ENCODE results near the gene ERF.

The ERF gene

GRCh38 chr19:42208612-42209011 is 46.3 kb downstream of the ERF start:
- DNase-seq, result no peak

DNA sequence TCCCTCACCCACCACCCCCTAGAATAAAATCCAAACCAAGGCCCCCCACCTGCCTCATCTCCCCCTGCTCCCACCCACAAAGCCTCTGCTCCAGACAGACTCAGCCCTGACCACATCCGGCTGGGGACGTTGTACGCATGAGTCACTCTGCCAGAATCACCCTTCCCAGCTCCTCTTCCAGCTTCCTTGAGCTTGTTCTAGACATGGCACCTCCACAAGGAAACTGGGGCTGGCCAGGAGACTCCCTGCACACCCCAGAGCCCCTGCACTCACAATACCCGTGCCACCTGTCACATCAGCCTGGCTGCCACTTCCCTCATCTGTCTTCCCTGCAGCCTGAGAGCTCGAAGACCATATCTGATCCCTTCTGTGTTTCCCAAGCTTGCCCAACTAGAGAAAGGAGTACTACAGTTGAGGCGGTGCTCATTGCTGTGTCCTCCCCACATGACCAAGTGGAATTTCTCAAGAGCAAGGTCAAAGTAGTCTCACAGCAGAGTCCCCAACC is 47.1 kb downstream of the ERF start:
- DNase-seq, result no peak

GRCh38 chr19:42206871-42207755 is 47.8 kb downstream of the ERF start:
- DNase-seq, result no peak

DNA sequence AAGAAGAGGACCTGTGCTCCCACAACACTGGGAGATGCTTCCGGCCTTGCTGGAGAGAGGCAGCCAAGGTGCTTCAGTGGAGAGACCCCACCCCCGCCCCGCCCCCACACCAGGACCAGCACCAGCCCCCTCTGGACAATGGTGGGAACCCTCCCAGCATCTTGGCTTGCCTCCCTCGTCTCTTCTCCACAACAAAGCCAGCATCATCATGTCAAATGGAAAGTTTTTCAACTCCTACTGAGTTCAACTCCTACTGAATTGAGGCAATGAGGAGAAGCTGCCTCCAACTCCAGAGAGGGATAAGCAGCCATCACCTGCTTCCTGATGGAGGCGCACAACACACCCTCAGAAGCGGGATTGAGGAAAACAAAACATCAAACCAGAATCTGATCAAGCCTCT is 50.3 kb downstream of the ERF start:
- DNase-seq, result no peak

GRCh38 chr19:42203700-42204099 is 51.2 kb downstream of the ERF start:
- DNase-seq, result no peak

GRCh38 chr19:42202290-42202880 is 52.5 kb downstream of the ERF start:
- no peak for DNase-seq

GRCh38 chr19:42201489-42202289 is 53.2 kb downstream of the ERF start:
- no peak for DNase-seq

DNA sequence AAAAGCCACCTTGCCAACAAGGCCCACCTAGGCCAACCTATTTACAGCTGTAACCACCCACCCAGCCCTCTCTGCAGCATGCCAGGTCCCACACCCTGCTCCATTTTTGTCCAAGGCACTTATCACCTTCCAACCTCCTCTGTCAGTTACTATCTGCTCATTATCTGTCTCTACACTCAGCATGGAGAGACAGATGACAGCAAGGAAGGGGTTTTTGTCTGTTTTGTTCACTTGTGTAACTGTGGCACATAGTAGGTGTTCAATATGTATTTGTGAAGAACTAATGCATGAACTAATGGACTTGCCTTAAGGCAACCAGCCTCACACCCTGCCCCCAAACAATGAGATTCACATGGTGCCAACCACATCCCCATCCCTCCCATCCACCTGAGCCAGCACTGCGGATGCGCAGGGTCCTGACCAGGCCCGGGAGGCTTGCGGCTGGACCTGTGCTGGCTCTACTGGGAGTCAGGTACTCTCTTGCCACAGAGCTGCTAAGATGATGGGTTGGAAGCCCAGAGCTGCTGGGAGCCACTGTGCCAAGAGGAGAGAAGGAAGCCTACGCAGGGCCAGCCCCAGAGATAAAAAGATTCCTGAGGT is 54.7 kb downstream of the ERF start:
- no peak for DNase-seq

- DNase-seq, result no peak
These were observed 55.4 kb downstream of the ERF start for GRCh38 chr19:42199440-42200115.

DNA sequence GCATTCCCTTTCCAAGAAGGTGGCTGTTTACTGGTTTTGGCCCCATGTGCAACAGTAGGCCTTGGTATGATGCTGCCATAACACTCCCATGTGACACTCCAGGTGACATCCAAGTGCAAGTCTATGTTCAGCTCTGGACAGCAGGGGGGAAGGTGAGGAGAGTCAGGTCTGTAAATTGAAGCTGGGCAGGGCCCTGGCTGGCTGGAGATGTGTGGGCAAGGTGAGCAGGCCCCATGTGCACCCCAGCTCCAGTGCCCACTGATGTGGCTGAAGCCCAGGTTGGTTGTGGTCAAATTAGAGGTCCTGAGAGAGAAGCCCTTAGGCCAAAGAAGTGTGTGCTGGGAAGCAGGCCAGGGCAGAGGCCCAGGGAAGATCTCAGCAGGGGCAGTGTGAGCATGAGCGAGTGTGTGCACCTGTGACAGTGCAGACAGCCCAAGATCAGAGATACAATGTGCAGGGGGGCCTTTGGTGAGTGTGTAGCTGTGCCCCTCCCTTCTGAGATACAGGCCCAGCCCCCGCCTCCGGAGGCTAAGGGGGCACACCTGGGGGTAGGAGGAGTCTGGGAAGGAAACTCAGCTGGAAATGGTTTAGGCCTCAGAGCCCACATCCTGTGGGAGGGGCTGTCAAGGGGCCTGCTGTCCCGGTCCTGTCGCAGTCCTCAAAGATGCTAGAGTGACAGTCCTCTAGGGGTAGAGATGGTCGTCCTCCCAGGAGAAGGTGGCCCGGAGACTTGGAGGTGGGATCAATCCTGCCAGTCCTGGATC is 56.1 kb downstream of the ERF start:
- DNase-seq, result no peak
